CD4-positive, alpha-beta T cell treated with Interleukin-2 at 100 ng/mL for 4 hours (primary cell): ENCODE measurements around the gene POU2F1.
A peak's percentile ranks its signal among the peaks of the same experiment; 100 is the strongest.

Experiments
- DNase-seq: peaks from one replicate; pipeline ENCODE4 v3.0.0-alpha.2; 2020; ENCODE audit warnings: low spot score

The POU2F1 gene

DNA sequence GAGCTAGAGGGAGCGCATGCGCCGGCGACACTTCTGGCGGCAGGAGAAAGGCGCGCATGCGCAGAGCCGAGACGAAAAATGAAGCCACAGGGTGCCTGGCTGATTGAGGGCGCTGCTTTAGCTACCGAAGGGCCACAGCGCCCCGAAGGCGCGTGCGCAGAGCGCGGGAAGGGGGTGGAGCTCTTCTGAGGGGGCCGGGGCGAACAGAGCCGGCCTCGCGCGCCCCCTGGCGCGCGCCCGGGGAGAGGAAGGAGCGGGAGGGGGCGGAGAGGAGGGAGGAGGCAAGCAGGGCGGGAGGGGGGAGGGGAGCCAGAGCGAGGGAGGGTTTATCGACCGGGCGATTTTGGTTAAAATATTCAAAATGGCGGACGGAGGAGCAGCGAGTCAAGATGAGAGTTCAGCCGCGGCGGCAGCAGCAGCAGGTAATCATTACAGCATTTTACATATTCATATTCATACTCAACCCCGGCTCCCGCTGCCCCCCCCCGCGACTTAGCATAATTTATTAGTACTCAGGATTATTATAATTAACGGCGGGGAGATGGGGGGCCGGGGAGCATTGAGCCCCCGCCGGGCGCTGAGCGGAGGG is at the start of gene POU2F1:
Gene POU2F1, plus strand, starts transcription at position 350 of the 589 bp plus-strand sequence. Its CDS starts 12 bp downstream, at position 362.
- peak; percentile 99 for DNase-seq

DNA sequence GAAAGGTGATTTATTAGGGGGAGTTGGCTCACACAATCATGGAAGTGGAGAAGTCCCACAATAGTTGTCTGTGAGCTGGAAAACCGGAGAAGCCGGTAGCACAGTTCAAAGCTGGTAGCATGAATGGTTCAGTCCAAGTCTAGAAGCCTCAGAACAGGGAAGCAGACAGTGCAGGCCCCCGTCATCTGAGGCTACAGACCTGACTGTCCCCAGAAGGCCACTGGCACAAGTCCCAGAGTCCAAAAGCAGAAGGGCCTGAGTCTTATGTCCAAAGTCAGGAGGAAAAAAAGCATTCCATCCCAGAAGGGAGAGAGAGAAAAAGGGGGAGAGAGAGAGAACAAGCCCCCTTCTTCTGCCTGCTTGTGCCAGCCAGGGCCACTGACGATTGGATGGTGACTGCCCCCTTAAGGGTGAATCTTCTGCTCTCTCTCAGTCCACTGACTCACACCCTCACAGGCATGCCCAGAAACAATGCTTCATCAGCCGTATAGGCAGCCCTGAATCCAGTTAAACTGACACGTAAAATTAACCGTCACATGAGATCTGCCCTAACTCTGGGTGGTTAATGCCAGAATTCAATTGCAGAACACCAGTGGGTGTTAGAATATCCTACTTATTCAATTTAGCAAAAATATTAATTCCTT is 49.3 kb upstream of the POU2F1 start:
- no peak for DNase-seq

DNA sequence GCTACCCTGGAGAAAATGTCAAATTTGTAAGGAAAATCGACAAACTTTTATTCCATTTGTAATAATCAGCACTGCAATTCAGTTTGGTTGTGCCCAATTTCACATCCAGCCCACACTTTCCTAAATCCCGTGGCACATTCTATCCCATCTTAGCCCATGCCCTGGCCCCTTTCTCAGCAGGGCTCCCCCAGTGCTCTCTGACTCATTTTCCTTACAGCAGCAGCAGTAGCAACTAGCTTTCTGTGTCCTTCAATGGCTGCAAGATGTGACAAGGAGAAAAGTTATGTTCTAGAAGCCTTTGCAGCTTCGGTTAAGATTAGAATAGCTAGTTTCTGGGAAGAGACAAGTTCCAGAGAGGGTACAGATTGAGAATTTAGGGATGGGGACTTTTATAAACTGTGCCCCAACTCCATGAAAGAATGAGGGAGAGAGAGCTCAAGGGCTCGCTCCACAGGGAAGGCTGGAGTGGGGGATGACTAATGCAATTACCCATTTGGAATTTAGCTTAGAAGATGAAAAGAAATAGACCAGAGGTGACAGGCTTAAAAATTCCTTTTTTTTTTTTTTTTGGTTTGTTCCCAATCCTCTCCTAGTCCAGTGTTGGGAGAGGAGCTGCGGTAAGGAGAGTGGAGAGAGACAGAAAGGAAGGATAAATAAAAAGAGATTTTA is 47.0 kb upstream of the POU2F1 start:
- DNase-seq = no peak

DNA sequence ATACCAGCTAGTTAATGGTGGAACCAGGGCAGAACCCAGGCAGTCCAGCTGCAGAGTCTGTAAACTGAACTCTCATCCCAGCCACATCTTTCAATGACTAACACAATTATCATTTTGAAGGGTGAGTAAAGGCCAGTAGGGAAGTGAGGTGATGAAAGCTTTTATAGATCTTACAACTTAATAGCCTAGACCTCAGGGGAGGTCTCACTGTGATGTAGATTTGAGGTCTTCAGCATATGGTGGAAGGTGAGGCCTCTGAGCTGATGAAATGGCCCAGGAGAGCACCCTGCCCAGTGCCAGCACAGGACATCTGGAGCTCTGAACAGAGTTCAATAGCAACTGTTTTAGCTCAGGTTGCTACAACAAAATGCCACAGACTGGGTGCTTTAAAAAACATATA is 44.8 kb upstream of the POU2F1 start:
- DNase-seq = no peak

DNA sequence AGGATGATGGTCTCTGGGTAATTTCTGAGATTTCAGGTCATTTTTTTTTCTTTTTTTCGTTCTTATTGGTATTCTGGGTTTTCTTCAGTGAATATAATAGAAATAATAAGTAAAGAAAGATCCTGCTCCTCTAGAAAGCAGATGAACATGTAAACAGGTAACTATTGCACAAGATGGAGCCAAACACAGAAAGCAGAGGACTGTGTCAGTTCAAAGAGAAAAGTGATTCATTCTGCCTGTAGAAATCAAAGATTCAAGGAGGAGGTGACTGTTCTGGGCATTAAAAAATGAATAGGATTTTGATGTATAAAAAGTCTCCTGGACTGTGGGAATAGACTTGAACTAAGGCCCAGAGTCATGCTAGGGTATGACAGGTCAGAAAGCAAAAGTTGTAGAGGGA is 41.9 kb upstream of the POU2F1 start:
- no peak for DNase-seq

DNA sequence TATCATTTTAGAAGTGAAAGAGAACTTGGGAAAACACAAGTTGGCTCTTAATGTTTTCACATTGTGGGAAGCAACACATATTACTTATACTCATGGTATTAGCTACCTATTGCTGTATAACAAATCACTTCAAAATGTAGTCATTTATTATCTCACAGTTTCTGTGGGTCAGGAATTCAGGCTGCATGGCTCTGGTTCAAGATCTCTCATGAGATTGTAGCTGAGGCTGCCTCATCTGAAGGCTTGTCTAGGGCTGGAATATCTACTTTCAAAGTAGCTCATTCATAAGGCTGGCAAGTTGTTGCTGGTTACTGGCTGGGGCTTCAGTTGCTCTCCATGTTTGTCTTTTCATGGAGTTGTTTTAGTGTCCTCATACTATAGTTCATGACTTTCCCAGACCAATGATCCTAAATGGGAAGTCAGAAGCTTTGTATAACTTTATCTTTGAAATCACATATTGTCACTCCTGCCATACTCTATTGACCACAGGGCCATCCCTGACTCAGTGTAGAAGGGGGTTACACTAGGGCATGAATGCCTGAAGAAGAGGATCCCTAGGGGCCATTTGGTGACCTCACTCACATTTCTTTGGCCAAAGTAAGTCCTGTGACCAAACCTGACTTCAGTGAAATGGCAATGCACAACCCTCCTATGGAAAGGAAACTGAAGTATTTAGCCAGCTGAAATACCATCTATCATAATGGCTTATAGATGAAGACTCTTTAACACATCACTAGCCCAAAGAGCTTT is 37.9 kb upstream of the POU2F1 start:
- no peak for DNase-seq

DNA sequence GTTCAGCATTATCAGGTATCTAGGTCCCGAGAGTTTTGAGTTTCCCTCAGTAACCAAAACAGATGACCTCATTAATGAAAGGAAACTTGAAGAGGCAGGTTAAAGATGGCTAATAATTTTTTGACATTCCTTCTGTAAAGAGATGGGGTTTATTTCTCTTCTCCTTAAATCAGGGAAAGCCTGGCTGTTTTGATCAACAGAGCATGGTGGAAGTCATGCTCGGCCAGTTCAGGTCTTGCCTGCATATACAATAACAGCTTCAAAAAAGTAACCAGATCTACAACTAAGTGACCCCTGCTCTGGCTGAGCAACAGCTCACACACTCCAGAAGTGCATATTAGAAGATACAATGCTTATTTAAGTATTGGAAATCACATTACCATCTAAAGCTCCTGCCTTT is 36.6 kb upstream of the POU2F1 start:
- no peak for DNase-seq

DNA sequence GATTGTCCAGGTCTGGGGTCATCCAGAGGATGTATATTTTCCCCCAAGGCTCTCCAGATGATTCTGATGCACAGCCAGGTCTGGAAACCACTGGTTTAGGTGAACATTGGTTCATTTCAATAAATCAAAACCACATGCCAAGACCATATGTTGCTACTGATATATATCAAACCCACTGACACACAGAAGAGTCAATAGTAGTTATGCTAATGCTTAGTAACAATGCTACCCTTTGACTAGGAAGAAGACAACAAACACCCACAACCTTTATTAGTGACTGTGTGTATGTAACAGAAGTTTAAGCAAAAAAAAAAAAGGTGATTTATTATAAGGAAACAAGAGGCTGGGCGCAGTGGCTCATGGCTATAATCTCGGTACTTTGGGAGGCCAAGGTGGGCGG is 35.6 kb upstream of the POU2F1 start:
- DNase-seq = no peak

DNA sequence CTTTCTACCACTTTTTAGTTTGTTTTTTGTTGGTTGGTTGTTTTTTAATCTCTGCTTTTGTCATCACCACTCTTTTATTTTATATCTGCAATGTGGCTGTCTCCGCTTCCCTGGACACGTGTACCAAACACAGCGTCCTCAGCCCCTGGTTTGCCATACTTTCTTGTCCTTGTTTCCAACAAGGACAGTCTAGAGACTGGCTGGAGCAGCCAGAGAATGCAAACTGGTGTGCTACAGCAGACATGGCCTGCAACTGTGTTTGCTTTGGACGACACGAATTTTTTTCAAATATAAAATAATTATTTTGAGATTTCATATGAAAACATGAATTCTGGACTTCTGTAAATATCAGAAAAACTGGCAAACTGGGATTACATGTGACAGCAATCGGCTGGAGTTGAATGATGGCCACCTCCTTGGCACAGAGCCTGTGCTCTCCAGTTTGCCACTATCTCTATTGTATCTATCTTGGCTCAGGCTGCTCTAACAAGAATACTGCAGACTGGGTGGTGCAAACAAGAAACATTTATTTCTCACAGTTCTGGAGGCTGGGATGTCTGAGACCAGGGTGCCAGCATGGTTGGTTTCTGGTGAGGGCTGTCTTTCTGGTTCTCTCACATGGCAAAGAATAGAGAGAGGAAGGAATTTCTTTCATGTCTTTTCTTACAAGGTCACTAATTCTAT is 34.6 kb upstream of the POU2F1 start:
- no peak for DNase-seq

DNA sequence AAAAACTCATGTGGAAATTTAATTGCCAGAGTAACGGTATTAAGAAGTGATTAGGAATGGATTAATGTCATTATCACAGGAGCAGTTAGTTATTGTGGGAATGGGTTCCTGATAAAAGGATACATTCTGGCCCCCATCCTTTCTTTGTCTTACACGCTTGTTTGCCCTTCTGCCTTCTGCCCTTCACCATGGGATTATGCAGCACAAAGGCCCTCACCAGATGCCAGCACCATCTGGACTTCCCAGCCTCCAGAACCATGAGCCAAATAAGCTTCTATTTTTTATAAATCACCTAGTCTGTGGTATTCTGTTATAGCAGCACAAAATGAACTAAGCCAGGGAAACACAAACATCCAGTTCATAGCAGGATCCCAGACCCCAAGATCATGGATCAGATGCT is 33.9 kb upstream of the POU2F1 start:
- DNase-seq = no peak

DNA sequence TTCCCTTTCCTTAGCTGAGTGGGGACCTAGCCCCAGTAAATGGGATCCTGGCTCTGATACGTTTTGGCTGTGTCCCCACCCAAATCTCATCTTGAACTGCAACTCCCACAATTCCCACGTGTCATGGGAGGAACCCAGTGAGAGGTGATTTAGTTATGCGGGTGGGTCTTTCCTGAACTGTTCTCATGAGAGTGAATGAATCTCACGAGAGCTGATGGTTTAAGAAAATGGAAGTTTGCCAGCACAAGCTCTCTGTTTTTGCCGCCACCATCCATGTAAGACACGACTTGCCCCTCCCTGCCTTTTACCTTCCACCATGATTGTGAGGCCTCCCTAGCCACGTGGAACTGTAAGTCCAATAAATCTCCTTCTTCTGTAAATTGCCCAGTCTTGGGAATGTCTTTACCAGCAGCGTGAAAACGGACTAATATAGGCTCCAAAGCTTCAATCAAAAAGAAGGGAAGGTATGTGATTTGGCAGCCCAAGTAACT is 29.9 kb upstream of the POU2F1 start:
- DNase-seq = no peak

DNA sequence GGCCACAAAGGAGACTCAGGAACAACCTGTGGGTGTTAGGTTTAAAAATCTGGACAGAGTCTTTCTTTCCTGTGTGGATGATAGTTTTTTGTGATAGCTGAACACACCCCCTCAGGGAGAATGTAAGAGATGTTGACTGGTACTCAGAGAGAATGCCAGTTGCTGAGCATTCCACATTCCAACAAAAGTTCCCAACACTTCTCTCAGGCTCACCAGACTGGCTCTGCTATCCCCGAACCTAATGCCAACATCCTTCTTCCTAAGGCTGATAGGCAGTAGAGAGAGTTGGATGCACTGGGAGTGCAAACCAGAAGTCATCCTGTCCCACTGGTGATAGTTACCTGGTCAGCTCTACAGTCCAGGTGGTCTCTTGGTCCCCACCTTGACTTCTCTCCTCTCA is 28.7 kb upstream of the POU2F1 start:
- no peak for DNase-seq

DNA sequence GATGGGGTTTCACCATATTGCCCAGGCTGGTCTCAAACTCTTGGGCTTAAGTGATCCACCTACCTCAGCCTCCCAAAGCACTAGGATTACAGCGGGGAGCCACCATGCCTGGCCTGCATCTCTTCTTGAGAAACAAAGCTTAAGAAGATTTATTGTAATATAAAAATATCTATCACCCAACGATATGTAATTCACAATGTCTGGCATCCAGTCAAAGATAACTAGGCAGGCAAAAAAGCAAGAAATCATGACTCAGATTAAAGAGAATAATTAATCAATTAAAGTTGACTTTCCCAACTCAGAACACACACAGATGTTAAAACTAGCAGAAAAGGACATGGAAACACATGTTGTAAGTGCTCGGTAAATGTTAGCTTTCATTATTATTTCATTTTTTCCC is 26.5 kb upstream of the POU2F1 start:
- DNase-seq = no peak

DNA sequence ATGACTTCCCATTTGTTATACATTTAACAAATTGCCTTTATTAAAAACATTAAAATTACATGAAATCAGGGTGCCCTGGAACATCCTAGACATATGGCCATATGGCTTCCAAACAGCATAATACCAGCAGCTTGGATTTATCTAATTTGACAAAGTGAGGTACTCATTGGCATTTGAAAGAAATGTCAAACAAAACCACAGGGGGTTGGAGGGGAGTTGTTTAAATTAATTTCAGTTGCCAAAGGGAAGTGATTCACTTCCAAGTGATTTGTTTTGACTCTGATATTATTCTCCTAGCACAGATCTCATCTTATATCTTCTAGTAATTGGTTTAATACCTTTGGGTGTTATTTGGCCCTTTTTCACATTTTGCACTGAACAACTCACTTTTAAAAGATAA is 24.5 kb upstream of the POU2F1 start:
- no peak for DNase-seq

DNA sequence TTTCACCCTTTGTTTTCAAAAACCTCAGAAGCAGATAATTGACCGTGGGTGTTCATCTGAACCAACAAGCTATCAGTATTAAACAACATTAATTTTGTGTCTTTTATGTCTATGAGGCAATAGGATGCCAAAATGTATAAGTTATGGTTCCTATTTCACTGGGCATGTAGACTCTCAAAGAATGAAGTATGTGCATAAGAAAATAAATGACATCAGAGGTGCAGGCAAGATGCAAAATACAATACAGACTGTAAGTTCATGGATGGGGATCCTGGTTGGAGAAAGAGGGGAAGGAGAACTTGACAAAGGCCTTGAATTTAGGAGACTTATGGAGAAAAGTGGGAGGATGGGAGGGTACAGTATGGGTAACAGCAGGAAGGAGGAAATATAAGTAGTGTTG is 23.4 kb upstream of the POU2F1 start:
- no peak for DNase-seq

DNA sequence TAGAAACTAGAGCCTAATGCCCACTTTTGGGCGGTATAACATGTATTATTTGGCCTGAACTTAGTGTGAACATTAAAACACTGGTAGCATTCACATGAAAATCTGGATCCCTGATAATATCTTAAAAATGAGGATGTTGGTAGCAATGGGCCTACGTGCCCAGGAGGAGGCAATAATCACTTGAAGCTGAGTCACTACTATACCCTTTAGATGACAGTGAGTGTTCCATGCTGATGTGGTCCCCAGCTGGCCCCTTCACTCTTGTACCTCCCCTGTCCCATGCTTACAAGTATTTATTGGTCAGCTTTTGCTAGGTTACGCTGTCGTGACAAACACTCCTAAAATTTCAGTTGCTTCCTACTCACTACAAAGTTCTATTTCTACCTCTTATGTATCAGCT is 23.0 kb upstream of the POU2F1 start:
- DNase-seq = no peak

DNA sequence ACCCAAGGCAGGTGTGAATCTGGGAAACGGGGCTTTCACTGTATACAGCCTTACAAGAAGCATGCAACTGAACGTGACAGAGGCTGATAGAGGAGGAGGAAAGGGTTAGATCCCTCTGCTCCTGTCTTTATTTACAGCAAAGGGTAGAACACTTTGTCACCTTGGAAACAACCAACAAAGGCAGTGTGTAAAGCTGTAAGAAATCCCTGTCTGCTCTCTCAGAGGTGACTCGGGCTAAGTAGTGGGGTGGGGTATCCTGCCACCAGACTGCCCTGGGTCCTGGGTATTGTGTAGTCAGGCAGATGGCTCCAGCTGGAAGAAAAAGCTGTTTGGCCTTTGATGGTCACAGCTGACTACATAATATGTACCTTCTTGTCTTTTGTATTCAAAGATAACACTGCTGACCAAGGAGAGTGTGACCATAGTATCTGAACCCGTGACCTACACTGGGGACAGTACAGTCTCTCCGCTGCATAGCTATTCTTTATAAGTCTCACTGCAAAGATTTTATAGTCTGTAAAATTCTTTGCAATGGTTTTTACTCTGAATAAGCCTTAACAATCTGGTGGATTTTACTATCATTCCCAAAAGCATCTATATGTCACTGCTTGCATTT is 22.1 kb upstream of the POU2F1 start:
- no peak for DNase-seq

DNA sequence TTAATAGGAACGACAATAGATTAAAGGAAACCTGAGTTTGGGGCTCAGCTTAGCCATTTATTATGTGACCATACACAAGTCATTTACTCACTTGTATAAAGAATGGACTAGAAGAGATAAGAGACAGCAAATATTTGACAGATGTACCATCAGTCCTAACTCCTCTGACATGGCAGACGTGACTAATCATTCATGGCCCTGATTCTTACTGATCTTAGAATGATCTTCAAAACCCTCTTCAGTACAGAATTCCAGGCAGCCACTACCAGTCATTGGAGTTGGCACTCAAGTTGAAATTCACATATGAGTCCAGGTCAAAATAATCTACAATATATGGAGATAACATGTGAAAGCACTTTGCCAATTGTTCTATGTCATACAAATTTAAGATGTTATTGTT is 21.0 kb upstream of the POU2F1 start:
- no peak for DNase-seq

DNA sequence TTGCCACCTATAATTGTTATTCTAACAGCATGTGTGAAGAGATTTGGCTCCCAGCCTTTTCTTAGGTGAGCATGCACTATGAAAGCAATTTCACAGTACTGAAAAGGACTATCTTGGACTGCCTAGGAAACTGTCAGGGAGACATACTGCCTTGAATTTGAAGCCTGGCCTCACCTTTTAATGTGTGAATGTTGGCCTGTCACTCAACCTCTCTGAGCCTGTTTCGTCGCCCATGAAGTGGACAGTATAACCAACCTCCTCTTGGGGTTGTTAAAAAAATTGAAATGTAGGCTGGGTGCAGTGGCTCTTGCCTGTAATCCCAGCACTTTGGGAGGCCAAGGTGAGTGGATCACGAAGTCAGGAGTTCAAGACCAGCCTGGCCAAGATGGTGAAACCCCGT is 20.4 kb upstream of the POU2F1 start:
- no peak for DNase-seq

DNA sequence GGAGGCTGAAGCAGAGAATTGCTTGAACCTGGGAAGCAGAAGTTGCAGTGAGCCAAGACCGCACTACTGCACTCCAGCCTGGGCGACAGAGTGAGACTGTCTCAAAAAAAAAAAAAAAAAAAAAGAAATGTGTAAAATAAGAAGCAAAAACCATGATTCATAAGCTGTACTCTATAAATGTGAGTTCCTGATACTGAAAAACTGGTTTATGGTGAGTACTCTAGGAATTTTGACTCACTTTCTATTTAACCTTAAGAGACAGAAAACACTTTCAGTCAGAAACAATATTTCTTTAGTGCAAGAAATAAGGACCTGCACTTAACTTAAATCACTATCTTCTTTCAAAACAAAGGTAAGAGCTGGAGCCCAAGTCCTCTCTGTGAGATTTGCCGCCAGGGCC is 19.9 kb upstream of the POU2F1 start:
- no peak for DNase-seq

DNA sequence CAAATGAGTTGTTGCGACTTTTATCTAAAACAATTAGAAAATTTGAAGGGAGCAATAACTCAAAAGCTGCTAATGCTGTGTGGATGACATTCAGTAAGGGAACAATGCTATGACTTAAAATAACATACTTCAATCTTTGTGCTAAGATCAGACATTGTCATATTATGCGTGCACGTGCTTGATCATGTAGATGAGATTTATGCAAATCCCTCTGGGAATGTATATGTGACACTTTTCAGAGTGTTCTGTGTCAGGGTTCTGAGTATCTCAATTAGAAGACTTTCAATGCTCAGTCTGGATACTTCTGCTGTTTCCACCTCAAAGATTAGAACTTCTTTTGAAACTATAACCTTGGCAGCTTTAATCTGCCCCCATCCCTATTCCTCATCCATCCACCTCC is 18.6 kb upstream of the POU2F1 start:
- DNase-seq = no peak
